GM21367 (cell line): Measurements from ENCODE around the gene SESTD1.
"Not testable (repeated sequence)": the region's sequence is repeated elsewhere in the genome, so short reads cannot be mapped to it uniquely, and the experiment has no call there.

Experiments
- ATAC-seq: cut with Tn5 transposase; IDR thresholded peaks from one replicate; pipeline ENCODE4 v1.9.1; 2021; ENCODE audit not compliant: unreplicated experiment

SESTD1 gene

GRCh38 chr2:179124282-179124681, 140.3 kb downstream of the SESTD1 start:
- ATAC-seq = no peak

DNA sequence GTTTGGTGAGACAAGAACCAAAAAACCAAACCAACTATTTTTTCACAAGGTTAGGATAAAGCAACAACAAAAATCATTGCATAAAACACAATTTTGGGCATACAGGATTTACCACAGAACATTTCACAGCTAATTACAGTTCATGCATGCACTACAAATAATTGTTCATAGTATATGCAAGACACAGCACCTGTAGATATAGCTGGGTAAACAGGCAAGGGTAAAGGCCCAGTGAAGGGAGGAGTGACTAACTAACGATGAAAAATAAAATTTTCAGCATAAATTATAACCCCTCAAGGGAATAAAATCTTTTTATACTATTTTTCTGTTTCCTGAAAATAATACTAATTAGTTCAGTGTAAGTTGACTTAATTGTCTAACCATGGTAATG, 141.4 kb downstream of the SESTD1 start:
- no peak for ATAC-seq

DNA sequence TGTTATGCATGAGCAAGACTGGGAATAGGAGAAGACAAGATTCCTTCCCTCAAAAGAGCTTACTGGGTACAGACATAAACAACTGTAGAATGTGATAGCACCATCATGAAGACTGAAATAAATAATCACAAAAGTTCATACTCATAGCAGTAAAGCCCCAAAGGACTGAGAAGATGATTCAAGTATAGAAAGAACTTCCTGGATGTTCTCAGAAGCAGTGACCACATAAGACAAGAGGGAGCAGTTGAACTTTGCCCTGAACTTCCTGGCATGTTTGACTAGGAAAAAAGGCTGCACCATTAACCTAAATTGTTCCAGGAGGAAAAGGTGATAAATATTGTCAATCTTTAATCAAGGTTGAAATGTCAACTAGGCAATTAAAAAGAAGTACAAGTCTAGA, 156.9 kb downstream of the SESTD1 start:
- peak; percentile 36 for ATAC-seq

DNA sequence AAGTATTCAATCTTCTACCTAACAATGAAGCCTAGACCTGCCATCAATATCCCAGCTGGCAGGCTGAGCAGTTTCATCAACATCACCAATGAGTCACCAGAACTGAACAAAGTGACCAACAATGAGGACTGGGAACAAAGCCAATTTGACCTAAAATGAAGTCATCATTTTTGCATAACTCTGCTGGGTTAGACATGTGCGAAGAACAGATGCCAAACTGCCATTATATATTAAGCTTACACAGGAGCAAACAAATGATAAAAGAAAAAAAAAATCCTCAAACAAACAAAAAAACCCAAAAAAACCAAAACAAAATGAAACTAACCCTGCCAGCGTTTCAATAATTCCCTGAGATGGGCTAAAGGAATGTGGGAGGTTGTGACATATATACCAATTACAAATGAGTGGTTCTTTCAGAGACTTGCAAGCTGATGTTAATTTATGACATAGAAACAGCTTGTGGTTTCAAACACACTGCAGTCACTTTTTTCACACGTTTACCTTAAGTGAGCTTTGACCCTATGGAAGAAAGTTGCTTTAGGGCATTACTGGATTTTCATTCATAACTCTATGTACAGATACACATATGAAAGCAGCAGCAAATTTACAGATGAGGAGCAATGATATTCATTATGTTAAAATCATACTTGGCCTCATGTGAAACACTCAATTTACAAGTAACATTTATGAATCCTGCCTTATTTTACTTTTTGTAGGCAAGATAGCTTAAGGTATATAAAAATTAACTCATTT, 157.8 kb downstream of the SESTD1 start:
- ATAC-seq = peak; percentile 59

DNA sequence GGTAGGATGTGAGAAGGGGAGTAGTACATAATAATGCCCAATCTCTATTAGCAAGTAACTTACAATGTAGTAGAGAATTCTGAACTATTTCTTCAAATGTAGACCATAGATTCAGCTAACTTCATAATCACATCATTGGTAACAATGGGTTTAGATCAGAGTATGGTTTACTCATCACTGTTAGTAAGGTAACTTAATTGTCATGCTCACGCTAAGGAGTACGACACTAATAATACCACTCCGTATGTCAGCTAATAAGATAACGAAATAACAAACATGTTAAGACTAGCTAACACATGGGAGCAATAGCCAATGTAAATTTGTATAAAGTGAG, 158.3 kb downstream of the SESTD1 start:
- no peak for ATAC-seq

- no peak for ATAC-seq
These were observed 159.9 kb downstream of the SESTD1 start for GRCh38 chr2:179104736-179105135.

GRCh38 chr2:179098080-179098689, 166.4 kb downstream of the SESTD1 start:
- no peak for ATAC-seq

- ATAC-seq = no peak
These were observed 167.5 kb downstream of the SESTD1 start for GRCh38 chr2:179097131-179097530.

DNA sequence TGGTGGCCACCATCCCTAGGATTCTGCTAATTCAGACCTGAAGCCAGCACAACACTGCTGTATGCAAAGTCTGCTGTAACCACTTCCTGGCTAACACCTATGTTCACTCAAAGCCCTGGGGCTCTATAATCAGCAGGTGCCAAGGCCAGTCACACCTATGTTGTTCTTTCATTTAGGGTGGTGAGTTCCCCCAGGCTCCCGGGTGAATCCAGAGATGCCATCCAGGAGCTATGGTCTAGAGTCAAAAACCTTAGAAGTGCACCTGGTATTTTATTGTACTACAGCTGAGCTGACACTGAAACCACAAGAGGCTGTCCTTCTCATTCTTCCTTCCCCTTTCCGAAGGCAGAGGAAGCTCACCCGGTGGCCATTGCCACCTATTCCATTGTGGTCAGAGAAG, 168.5 kb downstream of the SESTD1 start:
- ATAC-seq = peak; percentile 96

DNA sequence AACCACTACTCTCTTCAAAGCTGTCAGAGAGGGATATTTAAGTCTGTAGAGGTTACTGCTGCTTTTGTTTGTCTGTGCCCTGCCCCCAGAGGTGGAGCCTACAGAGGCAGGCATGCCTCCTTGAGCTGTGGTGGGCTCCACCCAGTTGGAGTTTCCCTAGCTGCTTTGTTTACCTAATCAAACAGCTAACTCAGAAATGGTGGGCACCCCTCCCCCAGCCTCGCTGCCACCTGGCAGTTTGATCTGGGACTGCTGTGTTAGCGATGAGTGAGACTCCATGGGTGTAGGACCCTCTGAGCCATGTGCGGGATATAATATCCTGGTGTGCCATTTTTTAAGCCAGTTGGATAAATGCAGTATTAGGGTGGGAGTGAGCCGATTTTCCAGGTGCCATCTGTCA, 171.7 kb downstream of the SESTD1 start:
- ATAC-seq = not testable (repeated sequence)

DNA sequence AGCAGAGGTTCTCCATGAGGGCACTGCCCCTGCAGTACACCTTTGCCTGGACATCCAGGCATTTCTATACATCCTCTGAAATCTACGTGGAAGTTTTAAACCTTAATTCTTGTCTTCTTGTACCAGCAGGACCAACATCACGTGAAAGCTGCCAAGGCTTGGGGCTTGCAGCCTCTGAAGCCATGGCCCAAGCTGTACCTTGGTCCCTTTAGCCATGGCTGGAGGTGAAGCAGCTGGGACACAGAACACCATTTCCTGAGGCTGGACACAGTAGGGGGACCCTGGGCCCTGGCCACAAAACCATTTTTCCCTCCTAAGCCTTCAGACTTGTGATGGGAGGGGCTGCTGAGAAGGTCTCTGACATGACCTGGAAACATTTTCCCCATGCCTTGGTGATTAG, 181.9 kb downstream of the SESTD1 start:
- ATAC-seq = no peak

- no peak for ATAC-seq
These were observed 182.7 kb downstream of the SESTD1 start for GRCh38 chr2:179081954-179082353.

DNA sequence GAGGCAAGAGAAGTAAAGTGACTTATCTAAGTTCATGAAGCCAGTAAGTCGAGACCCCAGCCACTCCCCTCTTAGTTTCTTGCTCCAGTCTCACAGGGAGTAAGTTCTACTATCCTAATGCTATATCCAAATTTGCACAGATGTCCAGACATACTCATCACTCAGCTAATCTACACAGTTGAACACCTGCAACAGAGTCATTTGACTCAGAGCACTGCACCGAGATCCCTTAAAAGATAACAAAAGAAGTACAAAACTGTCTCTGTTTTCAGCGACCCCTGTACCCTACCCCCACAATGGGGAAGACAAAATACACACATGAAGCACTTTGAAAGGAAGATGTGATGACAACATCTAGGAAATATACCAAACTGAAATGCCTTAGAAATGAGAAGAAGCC, 192.1 kb downstream of the SESTD1 start:
- ATAC-seq = no peak

GRCh38 chr2:179071810-179072355, 192.7 kb downstream of the SESTD1 start:
- no peak for ATAC-seq

DNA sequence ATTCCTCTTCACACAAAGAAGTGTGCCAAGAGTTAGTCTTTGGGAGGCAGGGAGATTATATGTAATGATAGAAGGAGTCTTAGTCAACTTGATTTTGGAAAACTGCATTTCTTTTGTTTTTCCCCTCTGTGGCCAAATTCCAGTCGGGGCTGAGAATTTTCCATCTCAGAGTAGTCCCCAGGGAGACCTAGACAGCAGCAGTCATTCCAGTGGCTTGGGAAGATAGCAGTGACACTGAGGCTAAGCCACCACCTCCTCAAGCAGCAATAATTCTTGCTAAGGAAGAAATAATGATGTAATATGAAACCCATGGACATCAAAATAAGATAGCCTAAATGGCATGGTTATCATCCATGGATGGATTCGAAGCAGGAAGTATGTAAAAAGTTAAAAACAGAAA, 193.7 kb downstream of the SESTD1 start:
- ATAC-seq = no peak

- ATAC-seq = no peak
These were observed 194.9 kb downstream of the SESTD1 start for GRCh38 chr2:179069685-179070084.

DNA sequence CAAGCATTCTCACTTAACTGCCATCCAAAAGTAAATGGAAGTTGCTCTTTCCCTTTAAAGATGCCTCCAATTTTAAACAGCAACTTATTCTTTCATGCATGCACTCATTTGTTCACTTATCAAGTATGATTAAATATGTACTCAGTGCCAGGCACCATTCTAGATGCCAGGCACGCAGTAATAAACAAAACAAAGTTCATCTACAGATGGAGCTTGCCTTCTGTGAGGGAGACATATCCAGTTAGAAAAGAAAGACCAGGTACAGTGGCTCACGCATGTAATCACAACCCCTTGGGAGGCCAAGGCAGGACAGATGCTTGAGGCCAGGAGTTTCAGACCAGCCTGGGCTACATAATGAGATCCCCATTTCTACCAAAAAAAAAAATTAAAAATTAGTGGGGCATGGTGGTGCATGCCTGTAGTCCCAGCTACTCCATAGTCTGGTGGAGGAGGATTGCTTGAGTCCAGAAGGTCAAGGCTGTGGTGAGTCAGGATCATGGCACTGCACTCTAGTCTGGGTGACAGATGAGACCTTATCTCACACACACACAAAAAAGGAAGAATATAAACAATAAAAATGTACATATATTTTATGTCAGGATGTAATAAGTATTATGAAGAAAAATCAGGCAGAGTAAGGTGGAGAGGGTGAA, 195.5 kb downstream of the SESTD1 start:
- ATAC-seq = no peak

- ATAC-seq = peak; percentile 71
These were observed 205.5 kb downstream of the SESTD1 start for GRCh38 chr2:179059026-179059700.

- ATAC-seq = no peak
These were observed 206.9 kb downstream of the SESTD1 start for GRCh38 chr2:179057737-179058136.

DNA sequence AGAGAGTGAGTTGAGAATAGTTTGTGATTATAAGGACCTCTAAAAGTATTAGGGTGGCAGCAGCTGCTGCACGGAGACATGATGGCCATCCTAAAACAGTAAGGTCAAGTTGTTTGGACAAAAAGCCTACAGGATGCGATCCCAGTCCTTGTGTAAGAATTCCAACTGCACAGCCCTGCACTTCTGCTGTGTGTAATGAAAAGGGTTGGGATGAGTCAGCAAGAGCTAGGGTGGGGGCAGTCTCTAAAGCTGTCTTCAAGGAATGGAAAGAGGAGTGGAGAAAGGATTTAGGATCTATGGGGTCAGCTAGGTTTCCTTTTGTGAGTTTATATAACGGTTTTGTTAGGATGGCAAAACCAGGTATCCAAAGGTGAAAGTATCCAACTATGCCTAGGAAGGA, 211.1 kb downstream of the SESTD1 start:
- not testable (repeated sequence) for ATAC-seq
